ENCODE data around the gene SMYD2. TPM values are rescaled to one million over a fixed set of nuclear protein-coding genes. Genes with fewer than 3 reads are reported as not detected.

Gene SMYD2
- total and polyA plus RNA-seq, 11 donors, result 157 to 406 (median 324) TPM

DNA sequence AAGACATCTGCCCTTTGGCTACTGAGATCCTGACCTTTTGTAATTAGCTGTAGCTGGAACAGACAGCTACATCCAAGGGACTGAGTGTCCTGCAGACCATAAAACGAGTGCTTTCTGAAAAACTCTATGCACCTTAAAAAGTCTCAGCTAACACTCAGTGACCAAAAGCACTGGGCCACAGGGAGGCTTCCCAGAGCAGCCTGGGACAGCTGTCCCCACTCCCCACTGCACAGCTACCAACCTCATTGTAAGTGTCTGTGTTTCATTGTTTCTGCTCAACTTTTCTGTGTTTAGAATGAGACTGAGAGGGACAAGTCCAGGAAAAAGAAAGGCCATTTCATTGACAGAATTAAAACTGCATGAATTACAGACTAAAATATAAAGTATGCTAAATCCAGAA is 80.7 kb downstream of the SMYD2 start:
- intact Hi-C loops (cut with DNase I), result no loop called here
- ATAC-seq (peak in 2 of 4 donors; percentile 9 to 16), DNase-seq (no peak)
- TF ChIP-seq POLR2A (IDR thresholded peaks at IDR 0.05), result no peak
- TF ChIP-seq, protein P1, sequence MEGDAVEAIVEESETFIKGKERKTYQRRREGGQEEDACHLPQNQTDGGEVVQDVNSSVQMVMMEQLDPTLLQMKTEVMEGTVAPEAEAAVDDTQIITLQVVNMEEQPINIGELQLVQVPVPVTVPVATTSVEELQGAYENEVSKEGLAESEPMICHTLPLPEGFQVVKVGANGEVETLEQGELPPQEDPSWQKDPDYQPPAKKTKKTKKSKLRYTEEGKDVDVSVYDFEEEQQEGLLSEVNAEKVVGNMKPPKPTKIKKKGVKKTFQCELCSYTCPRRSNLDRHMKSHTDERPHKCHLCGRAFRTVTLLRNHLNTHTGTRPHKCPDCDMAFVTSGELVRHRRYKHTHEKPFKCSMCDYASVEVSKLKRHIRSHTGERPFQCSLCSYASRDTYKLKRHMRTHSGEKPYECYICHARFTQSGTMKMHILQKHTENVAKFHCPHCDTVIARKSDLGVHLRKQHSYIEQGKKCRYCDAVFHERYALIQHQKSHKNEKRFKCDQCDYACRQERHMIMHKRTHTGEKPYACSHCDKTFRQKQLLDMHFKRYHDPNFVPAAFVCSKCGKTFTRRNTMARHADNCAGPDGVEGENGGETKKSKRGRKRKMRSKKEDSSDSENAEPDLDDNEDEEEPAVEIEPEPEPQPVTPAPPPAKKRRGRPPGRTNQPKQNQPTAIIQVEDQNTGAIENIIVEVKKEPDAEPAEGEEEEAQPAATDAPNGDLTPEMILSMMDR (IDR thresholded peaks at IDR 0.05), result no peak
- H3K27me3 ChIP-seq, result no peaks in the 10 kb centered on the region
- H3K9me3 ChIP-seq, result no peaks in the 10 kb centered on the region
- H3K4me3 ChIP-seq, result no peak overlapping the region
- H3K4me1 ChIP-seq, result peaks cover 0 to 50% (median 33%) of the 10 kb centered on the region in 12 donors
- H3K36me3 ChIP-seq, result peaks cover 0 to 54% (median 28%) of the 10 kb centered on the region in 9 donors
- 21 to 80% (median 57%) methylated on average over 1 of the region's 1 CpG for WGBS, 4 donors
- H3K27ac ChIP-seq, result peak overlapping the region; percentile 63 to 95 (median 82)

DNA sequence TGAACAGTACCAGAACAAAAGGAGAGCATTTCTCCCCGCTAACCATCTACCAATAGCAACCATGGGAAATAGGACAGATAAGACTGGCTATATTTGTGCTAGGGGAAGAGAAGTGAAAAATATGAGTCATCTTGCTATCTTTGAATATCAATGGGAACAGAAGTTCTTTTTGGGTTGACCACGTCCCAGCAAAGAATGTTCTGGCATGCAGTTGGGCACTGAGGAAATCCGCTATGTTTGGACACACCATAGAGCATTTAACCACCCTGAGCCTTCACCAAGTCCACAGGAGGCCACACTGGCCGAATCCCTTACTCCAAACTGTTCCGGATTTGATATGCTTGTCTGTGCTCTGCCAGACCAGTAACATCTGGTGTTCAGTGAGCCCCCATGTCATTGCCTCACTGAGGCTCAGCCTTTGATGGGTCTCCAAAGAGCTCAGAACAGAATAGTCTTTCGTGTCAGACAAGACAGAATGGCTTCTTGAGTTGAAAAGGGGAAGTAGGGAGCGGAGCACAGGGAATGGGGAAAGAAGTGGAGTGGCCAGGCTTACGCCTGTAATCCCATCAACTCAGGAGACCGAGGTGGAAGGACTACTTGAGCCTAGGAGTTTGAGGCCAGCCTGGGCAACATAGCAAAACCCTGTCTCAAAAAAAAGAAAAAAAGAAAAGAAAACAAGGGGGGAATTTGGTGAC is 81.4 kb downstream of the SMYD2 start:
- 49 to 61% (median 60%) methylated on average over 9 of the region's 9 CpGs for WGBS, 4 donors
- peak in 1 of 2 donors; percentile 39 for TF ChIP-seq POLR2A (IDR thresholded peaks at IDR 0.05)
- TF ChIP-seq, protein P1 (IDR thresholded peaks at IDR 0.05), result no peak
- Histone ChIP-seq H3K36me3 (peaks cover 0 to 50% (median 21%) of the 10 kb centered on the region in 9 donors), H3K4me3 (no peak overlapping the region), H3K4me1 (peaks cover 0 to 50% (median 33%) of the 10 kb centered on the region in 12 donors), H3K27me3 (no peaks in the 10 kb centered on the region), H3K27ac (peak overlapping the region; percentile 63 to 95 (median 82)), H3K9me3 (no peaks in the 10 kb centered on the region)
- peak in 4 of 5 donors; percentile 55 to 78 (median 58) for DNase-seq
- intact Hi-C loops (cut with DNase I), result no loop called here
- ATAC-seq, result peak; percentile 91 to 93 (median 92)

DNA sequence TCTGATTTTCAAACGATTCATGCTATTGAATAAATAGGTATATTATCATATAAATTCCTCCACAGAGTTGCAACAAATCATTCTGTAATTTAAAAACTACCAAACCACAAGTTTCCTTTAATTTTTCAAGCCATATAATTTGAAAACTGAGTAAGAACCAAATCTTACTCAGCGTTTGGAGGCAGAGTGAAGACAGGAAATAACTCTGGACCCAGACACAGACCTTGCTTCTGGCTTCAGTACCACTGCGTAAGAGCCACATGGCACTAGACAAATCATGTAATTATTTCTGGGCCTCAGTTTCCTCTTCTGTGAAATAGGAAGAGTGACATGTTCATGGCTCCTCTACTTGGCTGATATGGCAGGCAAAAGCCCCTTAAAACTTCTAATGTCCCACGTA is 82.4 kb downstream of the SMYD2 start:
- Histone ChIP-seq H3K27ac (peak overlapping the region in 10 of 12 donors; percentile 19 to 95 (median 86)), H3K36me3 (peaks cover 0 to 50% (median 14%) of the 10 kb centered on the region in 9 donors), H3K27me3 (no peaks in the 10 kb centered on the region), H3K9me3 (no peaks in the 10 kb centered on the region), H3K4me3 (no peak overlapping the region), H3K4me1 (peaks cover 0 to 50% (median 33%) of the 10 kb centered on the region in 12 donors)
- ATAC-seq (no peak), DNase-seq (no peak)
- WGBS, 4 donors, result 76 to 82% (median 80%) methylated on average over 4 of the region's 4 CpGs
- intact Hi-C loops (cut with DNase I), result no loop called here
- TF ChIP-seq, protein P1 (IDR thresholded peaks at IDR 0.05), result no peak
- TF ChIP-seq POLR2A (IDR thresholded peaks at IDR 0.05), result no peak

DNA sequence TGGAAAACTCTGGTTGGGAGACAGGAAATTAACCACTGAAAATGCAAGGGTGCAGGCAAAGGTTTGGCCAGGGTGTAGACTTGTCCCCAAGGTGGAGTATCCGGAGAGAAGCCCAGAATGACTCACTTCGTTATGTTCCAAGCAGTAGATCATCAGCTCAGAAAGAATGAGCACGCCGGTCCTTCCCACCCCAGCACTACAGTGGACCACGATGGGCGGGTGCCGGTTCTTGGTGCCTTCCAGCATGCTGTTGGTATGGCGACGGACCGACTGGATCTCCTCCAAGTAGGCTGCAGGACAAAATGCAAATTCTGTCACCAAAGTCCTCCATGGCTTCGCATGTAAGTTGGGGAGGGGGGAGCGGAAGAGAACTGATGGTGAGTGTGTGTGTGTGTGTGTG is 83.4 kb downstream of the SMYD2 start:
- DNase-seq, result peak in 4 of 5 donors; percentile 31 to 67 (median 54)
- Histone ChIP-seq H3K9me3 (no peaks in the 10 kb centered on the region), H3K27me3 (no peaks in the 10 kb centered on the region), H3K4me3 (no peak overlapping the region), H3K27ac (peak overlapping the region in 4 of 12 donors; percentile 19 to 85 (median 54)), H3K4me1 (peaks cover 0 to 54% (median 33%) of the 10 kb centered on the region in 12 donors), H3K36me3 (peaks cover 0 to 58% (median 13%) of the 10 kb centered on the region in 9 donors)
- peak in 3 of 4 donors; percentile 46 to 71 (median 49) for ATAC-seq
- intact Hi-C loops (cut with DNase I), result no loop called here
- 71 to 85% (median 81%) methylated on average over 12 of the region's 12 CpGs for WGBS, 4 donors
- TF ChIP-seq, protein P1 (IDR thresholded peaks at IDR 0.05), result no peak
- TF ChIP-seq POLR2A (IDR thresholded peaks at IDR 0.05), result no peak
